GM12872 (cell line): Measurements from ENCODE around the gene KCNJ5.
A peak's percentile ranks its signal among the peaks of the same experiment; 100 is the strongest.

Experiments used
- TF ChIP-seq, protein P1 (sequence below): IDR thresholded peaks from 3 replicates; pipeline ENCODE4 v1.5.1; 2011; ENCODE audit warnings: low read depth, mild to moderate bottlenecking, low read length, moderate library complexity; ENCODE audit not compliant: insufficient read depth

The KCNJ5 gene

GRCh38 chr11:128890543-128891368 is at the start of gene KCNJ5:
KCNJ5 (plus strand) TSS chr11:128891356; CDS start chr11:128911274, 19,918 bp downstream.
- TF ChIP-seq, protein P1, sequence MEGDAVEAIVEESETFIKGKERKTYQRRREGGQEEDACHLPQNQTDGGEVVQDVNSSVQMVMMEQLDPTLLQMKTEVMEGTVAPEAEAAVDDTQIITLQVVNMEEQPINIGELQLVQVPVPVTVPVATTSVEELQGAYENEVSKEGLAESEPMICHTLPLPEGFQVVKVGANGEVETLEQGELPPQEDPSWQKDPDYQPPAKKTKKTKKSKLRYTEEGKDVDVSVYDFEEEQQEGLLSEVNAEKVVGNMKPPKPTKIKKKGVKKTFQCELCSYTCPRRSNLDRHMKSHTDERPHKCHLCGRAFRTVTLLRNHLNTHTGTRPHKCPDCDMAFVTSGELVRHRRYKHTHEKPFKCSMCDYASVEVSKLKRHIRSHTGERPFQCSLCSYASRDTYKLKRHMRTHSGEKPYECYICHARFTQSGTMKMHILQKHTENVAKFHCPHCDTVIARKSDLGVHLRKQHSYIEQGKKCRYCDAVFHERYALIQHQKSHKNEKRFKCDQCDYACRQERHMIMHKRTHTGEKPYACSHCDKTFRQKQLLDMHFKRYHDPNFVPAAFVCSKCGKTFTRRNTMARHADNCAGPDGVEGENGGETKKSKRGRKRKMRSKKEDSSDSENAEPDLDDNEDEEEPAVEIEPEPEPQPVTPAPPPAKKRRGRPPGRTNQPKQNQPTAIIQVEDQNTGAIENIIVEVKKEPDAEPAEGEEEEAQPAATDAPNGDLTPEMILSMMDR: no peak

GRCh38 chr11:128841461-128842072 is 49.6 kb upstream of the KCNJ5 start:
- TF ChIP-seq, protein P1: no peak

GRCh38 chr11:128843198-128843785 is 47.9 kb upstream of the KCNJ5 start:
- TF ChIP-seq, protein P1: no peak

- TF ChIP-seq, protein P1: no peak
These were observed 45.8 kb upstream of the KCNJ5 start for GRCh38 chr11:128845334-128845780.

DNA sequence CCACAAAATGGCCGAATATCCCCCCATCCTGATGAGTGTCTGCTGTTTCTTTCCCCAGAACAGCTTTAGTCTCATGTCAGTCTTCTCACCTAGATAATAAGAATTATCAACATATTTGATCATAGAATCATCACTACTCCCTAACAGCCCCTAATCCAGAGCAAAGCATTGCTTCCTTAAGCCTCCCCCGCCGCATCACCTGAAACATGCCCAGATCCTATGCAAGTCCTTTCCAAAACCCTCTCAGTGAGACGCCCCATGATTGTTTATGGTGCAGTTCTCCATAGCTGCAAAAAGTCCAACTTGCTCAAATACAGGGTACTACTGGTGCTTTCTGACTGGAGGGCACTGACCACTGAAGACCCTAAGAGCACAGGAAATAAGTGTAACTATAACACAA is 44.2 kb upstream of the KCNJ5 start:
- TF ChIP-seq, protein P1: no peak

- TF ChIP-seq, protein P1: peak; percentile 90
These were observed 42.2 kb upstream of the KCNJ5 start for GRCh38 chr11:128848815-128849455.
